ENCODE data around the gene NAT8L. TPM values are rescaled to one million over a fixed set of nuclear protein-coding genes. Genes with fewer than 3 reads are reported as not detected.

Gene NAT8L
- total RNA-seq, 1 experiment from 2014 or later = not detected

DNA sequence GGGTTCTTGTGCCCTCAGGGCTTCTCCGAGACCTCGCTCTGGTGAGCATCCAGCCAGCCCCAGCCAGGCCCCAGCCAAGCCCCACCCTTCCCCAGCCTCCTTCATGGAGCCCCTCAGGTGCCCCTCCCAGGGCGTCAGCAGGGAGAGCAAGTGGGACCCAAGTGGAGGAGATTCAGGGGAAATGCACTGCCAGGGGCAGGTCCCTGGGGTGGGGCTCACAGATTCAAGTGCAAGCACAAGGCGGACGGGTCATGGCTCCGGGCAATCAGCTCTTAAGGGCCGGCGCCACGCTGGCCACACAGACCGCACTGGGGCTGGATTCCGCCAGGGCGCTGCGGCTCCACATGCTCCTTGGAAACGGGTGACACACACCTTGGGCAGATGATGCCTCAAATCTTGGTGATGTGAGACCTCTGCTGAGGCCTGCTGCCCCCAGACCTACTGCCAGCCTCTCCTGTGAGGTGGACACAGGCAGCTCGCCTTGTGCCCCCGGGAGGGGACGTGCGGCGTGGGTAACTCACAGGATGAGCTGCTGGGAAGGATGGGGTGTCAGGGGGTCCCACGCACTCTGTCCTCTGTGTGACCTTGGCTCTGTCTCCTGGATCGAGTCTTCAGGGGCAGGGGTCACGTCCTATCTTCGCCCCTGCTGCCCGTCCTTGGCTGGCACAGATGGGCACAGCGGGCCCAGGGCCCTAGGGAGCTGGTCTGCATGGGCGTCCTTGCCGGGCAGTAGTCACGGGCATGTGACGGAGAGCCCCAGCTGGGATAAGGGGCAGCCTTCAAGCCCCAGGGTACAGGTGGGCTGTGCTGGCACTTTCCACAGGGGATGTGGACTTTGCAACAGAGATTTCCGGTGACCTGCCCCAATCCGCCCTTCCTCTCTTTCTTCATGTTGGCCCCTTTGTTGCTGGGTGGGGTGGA lies 17.1 kb downstream of the NAT8L start:
- Histone ChIP-seq H3K4me1 (ENCODE audit: low read length) (peaks cover 27% of the 10 kb centered on the region), H3K27me3 (ENCODE audit: low read length) (no peaks in the 10 kb centered on the region), H4K20me1 (ENCODE audit: insufficient read depth, low read depth, low read length) (no peaks in the 10 kb centered on the region), H3K4me3 (ENCODE audit: low read length) (no peak overlapping the region), H3K36me3 (ENCODE audit: insufficient read depth, low read length) (no peaks in the 10 kb centered on the region), H3K27ac (ENCODE audit: low read length) (no peak overlapping the region), H2AFZ (ENCODE audit: low read length) (no peak overlapping the region), H3K4me2 (ENCODE audit: low read depth, low read length, poor library complexity, severe bottlenecking) (no peak overlapping the region), H3K9me2 (replicated peaks; ENCODE audit: insufficient read depth, low read length) (no peaks in the 10 kb centered on the region), H3K9ac (ENCODE audit: low read length) (peak overlapping the region; percentile 63; the same call in 1 of the 2 replicates), H3K79me2 (ENCODE audit: low read length) (no peaks in the 10 kb centered on the region), H3K9me3 (ENCODE audit: low read length) (no peaks in the 10 kb centered on the region)
- no peak for DNase-seq

DNA sequence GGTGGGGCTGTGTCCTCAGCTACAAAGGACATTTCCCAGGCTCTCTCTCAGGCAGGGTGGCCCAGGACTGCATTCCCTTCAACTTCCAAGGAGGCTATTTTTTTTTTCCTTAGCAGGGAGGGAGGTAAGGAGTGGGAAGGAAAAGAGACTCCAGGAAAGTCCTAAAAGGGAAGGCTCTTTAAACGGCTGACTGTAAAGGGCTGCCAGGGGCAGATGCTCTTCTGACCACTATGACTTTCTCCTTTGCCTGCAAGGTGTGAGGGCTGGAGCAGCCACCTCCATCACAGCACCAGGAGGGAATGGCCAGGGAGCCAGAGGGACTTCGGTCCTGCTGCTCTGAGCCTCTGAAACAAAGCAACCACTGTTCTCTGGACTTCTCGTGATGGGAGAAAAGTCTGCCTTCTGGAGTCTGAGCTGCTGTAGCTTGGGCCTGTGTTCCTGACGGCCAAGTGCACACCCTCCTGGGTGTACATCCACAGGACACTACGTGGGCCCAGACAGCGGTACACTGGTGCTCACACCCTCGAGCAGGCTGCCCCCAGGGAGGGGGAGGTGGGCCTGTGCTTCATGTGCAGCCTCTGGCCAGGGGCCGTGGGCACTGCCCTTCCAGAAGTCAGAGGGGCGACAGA lies 17.9 kb downstream of the NAT8L start:
- peak overlapping the region; percentile 43 for H3K4me2 ChIP-seq (ENCODE audit: low read depth, low read length, poor library complexity, severe bottlenecking)
- no peaks in the 10 kb centered on the region for H3K79me2 ChIP-seq (ENCODE audit: low read length)
- H3K27ac ChIP-seq (ENCODE audit: low read length) = peak overlapping the region; percentile 85
- peak overlapping the region; percentile 63 for H3K9ac ChIP-seq (ENCODE audit: low read length)
- no peaks in the 10 kb centered on the region for H3K27me3 ChIP-seq (ENCODE audit: low read length)
- no peaks in the 10 kb centered on the region for H3K9me2 ChIP-seq (replicated peaks; ENCODE audit: insufficient read depth, low read length)
- H3K4me3 ChIP-seq (ENCODE audit: low read length) = peak overlapping the region; percentile 38; the same call in 1 of the 2 replicates
- H2AFZ ChIP-seq (ENCODE audit: low read length) = peak overlapping the region; percentile 9; the same call in 1 of the 2 replicates
- no peaks in the 10 kb centered on the region for H4K20me1 ChIP-seq (ENCODE audit: insufficient read depth, low read depth, low read length)
- H3K36me3 ChIP-seq (ENCODE audit: insufficient read depth, low read length) = no peaks in the 10 kb centered on the region
- peaks cover 27% of the 10 kb centered on the region for H3K4me1 ChIP-seq (ENCODE audit: low read length)
- H3K9me3 ChIP-seq (ENCODE audit: low read length) = no peaks in the 10 kb centered on the region
- DNase-seq = no peak

DNA sequence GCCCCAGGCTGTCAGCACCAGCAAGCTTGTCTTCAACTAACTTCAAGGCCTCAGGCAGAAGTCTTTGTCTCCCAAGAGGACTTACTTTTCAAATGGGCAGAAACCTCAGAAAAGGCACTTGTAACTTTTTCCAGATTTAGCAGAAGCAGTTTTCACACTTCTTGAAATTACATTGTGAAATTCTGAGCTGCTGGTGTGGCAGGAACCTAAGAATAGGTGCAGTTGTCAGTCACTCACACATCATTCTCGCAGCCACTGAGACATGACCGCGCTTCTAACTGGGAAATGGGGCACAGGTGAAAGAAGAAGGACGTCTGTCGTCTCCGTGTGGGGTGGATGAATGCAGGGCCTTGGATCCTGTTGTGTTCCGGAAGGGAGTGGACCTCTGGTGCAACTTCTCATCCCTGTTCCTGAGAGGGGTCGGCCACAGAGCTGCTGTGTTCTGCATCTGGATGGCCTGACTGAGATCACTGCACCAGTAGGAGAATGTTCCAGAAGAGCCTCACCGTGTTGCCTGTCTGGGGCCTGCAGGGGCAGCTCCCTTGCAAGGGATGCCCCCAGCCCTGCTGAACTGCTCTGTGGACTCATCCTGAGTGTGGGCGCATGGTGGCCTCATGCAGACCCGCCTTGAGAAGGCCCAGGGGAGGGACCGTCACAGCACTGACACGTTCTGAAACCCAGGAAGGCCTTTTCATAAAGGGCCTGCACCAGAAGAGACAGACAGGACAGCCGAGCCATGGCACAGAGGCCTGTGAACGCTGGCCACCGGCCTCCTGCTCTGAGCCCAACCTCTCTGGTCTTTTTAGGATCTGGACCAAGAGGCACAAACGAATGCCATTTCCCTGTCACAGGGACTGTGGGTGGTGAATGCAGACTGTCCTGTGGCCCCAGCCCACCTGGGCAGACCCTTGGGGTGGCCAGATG lies 18.7 kb downstream of the NAT8L start:
- DNase-seq = peak; percentile 89
- peak overlapping the region; percentile 43 for H3K4me2 ChIP-seq (ENCODE audit: low read depth, low read length, poor library complexity, severe bottlenecking)
- peaks cover 27% of the 10 kb centered on the region for H3K4me1 ChIP-seq (ENCODE audit: low read length)
- peak overlapping the region; percentile 9; the same call in 1 of the 2 replicates for H2AFZ ChIP-seq (ENCODE audit: low read length)
- peak overlapping the region; percentile 38; the same call in 1 of the 2 replicates for H3K4me3 ChIP-seq (ENCODE audit: low read length)
- peak overlapping the region; percentile 85 for H3K27ac ChIP-seq (ENCODE audit: low read length)
- no peaks in the 10 kb centered on the region for H3K9me3 ChIP-seq (ENCODE audit: low read length)
- H4K20me1 ChIP-seq (ENCODE audit: insufficient read depth, low read depth, low read length) = no peaks in the 10 kb centered on the region
- H3K36me3 ChIP-seq (ENCODE audit: insufficient read depth, low read length) = no peaks in the 10 kb centered on the region
- H3K9ac ChIP-seq (ENCODE audit: low read length) = peak overlapping the region; percentile 63
- H3K9me2 ChIP-seq (replicated peaks; ENCODE audit: insufficient read depth, low read length) = no peaks in the 10 kb centered on the region
- no peaks in the 10 kb centered on the region for H3K27me3 ChIP-seq (ENCODE audit: low read length)
- no peaks in the 10 kb centered on the region for H3K79me2 ChIP-seq (ENCODE audit: low read length)

DNA sequence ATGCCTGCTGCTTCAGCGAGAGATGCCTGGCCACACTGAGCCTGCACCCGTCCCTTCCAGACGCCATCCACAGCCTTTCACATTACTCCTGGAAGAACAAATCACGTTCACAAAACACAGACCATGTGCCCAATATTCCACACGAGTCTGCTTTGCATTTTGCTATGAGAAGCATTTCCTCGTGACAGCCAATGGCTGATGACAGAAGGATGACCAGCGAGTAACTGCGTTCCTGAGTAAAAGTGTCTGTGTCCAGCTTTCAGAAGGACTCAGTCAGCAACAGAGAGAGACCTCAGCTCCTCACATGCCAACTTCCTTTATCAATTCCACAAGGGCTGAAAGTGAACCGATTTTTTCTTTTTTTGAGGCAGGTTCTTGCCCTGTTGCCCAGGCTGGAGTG lies 19.5 kb downstream of the NAT8L start:
- H4K20me1 ChIP-seq (ENCODE audit: insufficient read depth, low read depth, low read length) = no peaks in the 10 kb centered on the region
- H3K4me1 ChIP-seq (ENCODE audit: low read length) = peaks cover 27% of the 10 kb centered on the region
- H3K27ac ChIP-seq (ENCODE audit: low read length) = no peak overlapping the region
- H3K9me3 ChIP-seq (ENCODE audit: low read length) = no peaks in the 10 kb centered on the region
- H2AFZ ChIP-seq (ENCODE audit: low read length) = no peak overlapping the region
- no peaks in the 10 kb centered on the region for H3K9me2 ChIP-seq (replicated peaks; ENCODE audit: insufficient read depth, low read length)
- H3K4me2 ChIP-seq (ENCODE audit: low read depth, low read length, poor library complexity, severe bottlenecking) = no peak overlapping the region
- no peaks in the 10 kb centered on the region for H3K79me2 ChIP-seq (ENCODE audit: low read length)
- H3K36me3 ChIP-seq (ENCODE audit: insufficient read depth, low read length) = no peaks in the 10 kb centered on the region
- no peak overlapping the region for H3K9ac ChIP-seq (ENCODE audit: low read length)
- H3K27me3 ChIP-seq (ENCODE audit: low read length) = no peaks in the 10 kb centered on the region
- no peak overlapping the region for H3K4me3 ChIP-seq (ENCODE audit: low read length)
- peak; percentile 52 for DNase-seq

DNA sequence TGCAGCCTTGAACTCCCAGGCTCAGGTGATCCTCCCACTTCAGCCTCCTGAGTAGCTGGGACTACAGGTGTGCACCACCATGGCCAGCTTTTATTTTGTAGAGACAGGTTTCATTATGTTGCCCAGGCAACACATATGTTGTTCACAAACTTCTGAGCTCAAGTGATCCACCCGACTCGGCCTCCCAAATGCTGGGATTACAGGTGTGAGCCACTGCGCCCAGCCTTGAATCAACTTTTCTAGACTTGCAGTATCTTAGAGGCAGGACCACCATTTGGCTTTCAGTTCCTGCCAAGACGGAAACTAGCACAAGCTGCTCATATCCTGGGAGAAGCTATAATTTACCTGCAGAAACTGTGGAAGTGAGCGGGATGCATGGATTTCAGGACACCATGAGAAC lies 19.9 kb downstream of the NAT8L start:
- Histone ChIP-seq H2AFZ (ENCODE audit: low read length) (no peak overlapping the region), H3K9me2 (replicated peaks; ENCODE audit: insufficient read depth, low read length) (no peaks in the 10 kb centered on the region), H4K20me1 (ENCODE audit: insufficient read depth, low read depth, low read length) (no peaks in the 10 kb centered on the region), H3K27ac (ENCODE audit: low read length) (no peak overlapping the region), H3K4me1 (ENCODE audit: low read length) (peaks cover 27% of the 10 kb centered on the region), H3K79me2 (ENCODE audit: low read length) (no peaks in the 10 kb centered on the region), H3K4me2 (ENCODE audit: low read depth, low read length, poor library complexity, severe bottlenecking) (no peak overlapping the region), H3K36me3 (ENCODE audit: insufficient read depth, low read length) (no peaks in the 10 kb centered on the region), H3K9ac (ENCODE audit: low read length) (no peak overlapping the region), H3K27me3 (ENCODE audit: low read length) (no peaks in the 10 kb centered on the region), H3K4me3 (ENCODE audit: low read length) (no peak overlapping the region), H3K9me3 (ENCODE audit: low read length) (no peaks in the 10 kb centered on the region)
- DNase-seq = no peak

DNA sequence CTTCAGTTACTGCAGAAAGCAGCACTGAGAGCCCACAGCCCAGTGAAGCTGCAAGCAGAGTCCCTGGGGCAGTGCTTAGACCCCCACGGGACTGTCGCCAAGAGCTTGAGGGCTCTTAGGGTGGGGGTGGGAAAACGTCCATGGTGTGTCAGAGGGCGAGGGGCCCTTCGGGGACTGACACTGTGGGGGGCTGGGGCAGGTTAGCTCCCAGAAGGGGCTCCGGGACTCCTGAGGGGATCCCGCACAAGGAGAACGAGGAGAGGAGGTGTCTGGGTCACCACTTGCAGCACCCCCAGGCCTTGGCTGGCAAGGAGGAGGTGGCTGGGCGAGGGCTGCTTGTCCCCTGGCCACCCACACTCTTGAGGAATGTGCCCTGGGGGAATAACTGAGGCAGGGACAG lies 20.8 kb downstream of the NAT8L start:
- no peak overlapping the region for H3K27ac ChIP-seq (ENCODE audit: low read length)
- H3K4me1 ChIP-seq (ENCODE audit: low read length) = peaks cover 27% of the 10 kb centered on the region
- no peaks in the 10 kb centered on the region for H3K36me3 ChIP-seq (ENCODE audit: insufficient read depth, low read length)
- H3K9me3 ChIP-seq (ENCODE audit: low read length) = no peaks in the 10 kb centered on the region
- H3K27me3 ChIP-seq (ENCODE audit: low read length) = no peaks in the 10 kb centered on the region
- H3K79me2 ChIP-seq (ENCODE audit: low read length) = no peaks in the 10 kb centered on the region
- no peaks in the 10 kb centered on the region for H4K20me1 ChIP-seq (ENCODE audit: insufficient read depth, low read depth, low read length)
- H3K4me3 ChIP-seq (ENCODE audit: low read length) = no peak overlapping the region
- DNase-seq = no peak
- no peak overlapping the region for H3K9ac ChIP-seq (ENCODE audit: low read length)
- H3K9me2 ChIP-seq (replicated peaks; ENCODE audit: insufficient read depth, low read length) = no peaks in the 10 kb centered on the region
- no peak overlapping the region for H2AFZ ChIP-seq (ENCODE audit: low read length)
- H3K4me2 ChIP-seq (ENCODE audit: low read depth, low read length, poor library complexity, severe bottlenecking) = no peak overlapping the region

DNA sequence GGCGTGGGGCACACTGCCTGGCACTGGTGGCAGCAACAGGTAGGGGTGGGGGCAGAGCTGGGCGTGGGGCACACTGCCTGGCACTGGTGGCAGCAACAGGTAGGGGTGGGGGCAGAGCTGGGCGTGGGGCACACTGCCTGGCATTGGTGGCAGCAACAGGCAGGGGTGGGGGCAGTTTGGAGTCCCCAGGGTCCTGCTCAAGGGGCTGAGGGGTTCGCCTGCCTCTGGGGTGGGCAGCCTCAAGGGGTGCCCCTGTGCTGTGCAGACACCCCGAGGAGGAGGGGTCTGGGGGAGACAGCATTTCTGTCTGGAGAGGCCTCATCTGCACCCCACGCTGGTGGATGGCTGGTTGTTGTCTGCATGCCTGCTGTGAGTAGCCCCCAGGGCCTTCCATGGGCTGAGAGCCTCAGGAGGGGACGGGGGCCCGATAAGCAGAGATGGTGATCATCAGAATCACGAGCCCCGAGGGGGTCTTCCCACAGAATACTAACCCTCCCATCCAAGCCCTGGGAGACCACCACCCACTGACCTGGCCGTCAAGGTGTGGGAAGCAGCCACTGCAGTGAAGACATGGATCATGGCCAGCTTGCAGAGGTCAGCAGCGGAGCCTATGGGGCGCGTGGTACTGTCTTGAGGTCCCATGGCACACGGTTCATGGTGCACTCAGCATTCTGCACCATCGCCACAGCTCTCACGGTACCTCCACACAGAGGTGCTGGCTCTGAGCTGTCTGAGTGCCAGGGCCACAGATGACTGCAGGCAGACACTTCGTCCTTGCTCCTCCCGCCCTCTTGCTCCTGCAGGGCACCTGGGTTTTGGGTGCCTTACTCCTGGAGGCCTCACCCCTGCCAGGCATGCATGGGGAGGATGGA lies 21.5 kb downstream of the NAT8L start:
- no peak for DNase-seq
- H3K27ac ChIP-seq (ENCODE audit: low read length) = no peak overlapping the region
- H3K27me3 ChIP-seq (ENCODE audit: low read length) = no peaks in the 10 kb centered on the region
- H4K20me1 ChIP-seq (ENCODE audit: insufficient read depth, low read depth, low read length) = no peaks in the 10 kb centered on the region
- no peak overlapping the region for H3K4me3 ChIP-seq (ENCODE audit: low read length)
- H3K79me2 ChIP-seq (ENCODE audit: low read length) = no peaks in the 10 kb centered on the region
- H2AFZ ChIP-seq (ENCODE audit: low read length) = no peak overlapping the region
- H3K36me3 ChIP-seq (ENCODE audit: insufficient read depth, low read length) = no peaks in the 10 kb centered on the region
- H3K4me1 ChIP-seq (ENCODE audit: low read length) = peaks cover 27% of the 10 kb centered on the region
- H3K9ac ChIP-seq (ENCODE audit: low read length) = no peak overlapping the region
- H3K9me3 ChIP-seq (ENCODE audit: low read length) = no peaks in the 10 kb centered on the region
- no peaks in the 10 kb centered on the region for H3K9me2 ChIP-seq (replicated peaks; ENCODE audit: insufficient read depth, low read length)
- H3K4me2 ChIP-seq (ENCODE audit: low read depth, low read length, poor library complexity, severe bottlenecking) = no peak overlapping the region
